ENCODE results near the gene DNAH6. TPM values are rescaled to one million over a fixed set of nuclear protein-coding genes. Genes with fewer than 3 reads are reported as not detected.

The DNAH6 gene
- total and polyA plus RNA-seq, 2 of the 8 experiments (the other 6 are each of a cell fraction or from before 2014, with no cell fraction given): 0.06 to 0.43 TPM

DNA sequence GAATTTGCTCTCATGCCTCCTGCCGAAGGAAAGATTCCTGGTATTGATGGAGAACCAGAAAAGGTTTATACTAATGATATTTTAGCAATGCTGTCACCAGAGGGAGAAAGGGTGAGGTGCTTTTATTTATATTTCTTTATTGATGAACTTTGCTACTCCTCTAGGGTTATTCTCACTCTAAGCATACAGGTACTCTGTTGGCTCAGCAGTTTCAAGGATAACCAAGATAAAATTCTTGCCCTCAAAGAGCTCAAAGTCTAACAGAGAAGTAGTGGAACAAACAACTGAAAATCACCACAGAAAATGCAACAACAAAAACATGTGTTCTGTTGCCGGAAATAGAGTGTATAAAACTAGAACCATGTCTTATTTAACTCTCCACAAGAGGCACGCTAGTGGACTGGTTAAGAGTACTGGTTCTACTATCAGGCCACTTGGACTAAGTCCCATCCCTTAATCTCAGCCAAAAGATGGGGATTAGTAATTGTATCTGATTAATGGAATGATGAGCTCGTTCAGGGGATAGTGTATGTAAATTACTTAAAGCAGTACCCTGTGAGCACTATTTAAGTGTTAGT is 103.6 kb downstream of the DNAH6 start:
- Histone ChIP-seq H4K5ac (ENCODE audit: insufficient read length, low read depth, low read length) (no peak overlapping the region), H3K4me3 (ENCODE audit: extremely low read depth in 1 of 4, insufficient read depth in 2 of 4, low read depth in 3 of 4, low read length in 4 of 4) (no peak overlapping the region), H4K8ac (ENCODE audit: extremely low read depth, insufficient read depth, low read length) (no peak overlapping the region), H2BK12ac (ENCODE audit: low read depth, low read length) (no peak overlapping the region), H3K9me3 (ENCODE audit: insufficient read depth in 2 of 2, low read depth in 1 of 2, low read length in 1 of 2) (no peaks in the 10 kb centered on the region), H3K23ac (ENCODE audit: insufficient read length) (no peak overlapping the region), H2BK20ac (ENCODE audit: low read length) (no peak overlapping the region), H3K9ac (replicated peaks in 1 of 4; ENCODE audit: extremely low read depth in 1 of 4, low read depth in 3 of 4, low read length in 3 of 4) (no peak overlapping the region), H3K79me2 (ENCODE audit: control insufficient read depth in 1 of 2, insufficient read depth in 2 of 2, low read length in 2 of 2) (no peaks in the 10 kb centered on the region), H3K23me2 (ENCODE audit: low read depth, low read length) (no peaks in the 10 kb centered on the region), H3K79me1 (ENCODE audit: low read depth, low read length) (no peaks in the 10 kb centered on the region), H3K18ac (ENCODE audit: extremely low read depth, low read length) (no peak overlapping the region), H3K27ac (ENCODE audit: low read depth, low read length) (no peak overlapping the region), H3K56ac (replicated peaks; ENCODE audit: insufficient read length, low read depth, low read length) (no peak overlapping the region), H3K14ac (ENCODE audit: insufficient read length) (no peak overlapping the region), H2BK15ac (ENCODE audit: low read length) (no peak overlapping the region), H2BK120ac (replicated peaks; ENCODE audit: low read depth, low read length) (no peak overlapping the region), H3K4ac (replicated peaks; ENCODE audit: insufficient read length, low read depth, low read length) (no peak overlapping the region), H2AFZ (ENCODE audit: low read length) (no peak overlapping the region), H4K20me1 (replicated peaks in 1 of 2; ENCODE audit: control insufficient read depth in 1 of 2, insufficient read depth in 2 of 2, low read length in 2 of 2) (no peaks in the 10 kb centered on the region), H3K4me1 (replicated peaks in 1 of 4; ENCODE audit: control insufficient read depth in 3 of 4, insufficient read depth in 4 of 4, low read length in 3 of 4) (no peaks in the 10 kb centered on the region), H3K36me3 (ENCODE audit: control insufficient read depth in 2 of 4, insufficient read depth in 4 of 4, low read length in 3 of 4) (no peaks in the 10 kb centered on the region), H2AK5ac (ENCODE audit: low read depth, low read length) (no peak overlapping the region), H3K4me2 (ENCODE audit: insufficient read depth in 1 of 2, low read depth in 2 of 2, low read length in 2 of 2) (no peak overlapping the region), H3K27me3 (replicated peaks in 1 of 4; ENCODE audit: control insufficient read depth in 3 of 4, extremely low read depth in 1 of 4, insufficient read depth in 3 of 4, low read length in 3 of 4) (no peaks in the 10 kb centered on the region), H4K91ac (replicated peaks; ENCODE audit: insufficient read length, low read length) (no peak overlapping the region), H2BK5ac (ENCODE audit: low read depth, low read length) (no peak overlapping the region)
- WGBS, 2 experiments (ENCODE audit: extremely low coverage in 1 of 2, insufficient coverage in 1 of 2, insufficient read length in 1 of 2, insufficient replicate concordance in 2 of 2, low coverage in 1 of 2, low lambda C conversion rate in 2 of 2, missing lambda C conversion rate in 1 of 2): 90% methylated on average over 4 of the region's 4 CpGs; no CpG with 5 or more reads in 1 of the 2 experiments
- TF ChIP-seq CBX5 (IDR thresholded peaks at IDR 0.05; ENCODE audit: low read depth, low read length) (no peak), SUZ12 (IDR thresholded peaks at IDR 0.05; ENCODE audit: low read length) (no peak), SIX5 (IDR thresholded peaks at IDR 0.05; ENCODE audit: low read depth, low read length) (no peak), POLR2AphosphoS5 (IDR thresholded peaks at IDR 0.05; ENCODE audit: low read depth, low read length) (no peak), NRF1 (IDR thresholded peaks at IDR 0.05; ENCODE audit: low read depth, low read length) (no peak), SP4 (IDR thresholded peaks at IDR 0.05; ENCODE audit: low read length) (no peak), KDM1A (IDR thresholded peaks at IDR 0.05; ENCODE audit: borderline replicate concordance, low read length) (no peak), RBBP5 (IDR thresholded peaks at IDR 0.05; ENCODE audit: borderline replicate concordance, low read depth, low read length) (no peak), KDM5A (IDR thresholded peaks at IDR 0.05; ENCODE audit: low read length) (no peak), GTF2F1 (IDR thresholded peaks at IDR 0.05; ENCODE audit: borderline replicate concordance, low read depth, low read length) (no peak)
- TF ChIP-seq, protein P1, sequence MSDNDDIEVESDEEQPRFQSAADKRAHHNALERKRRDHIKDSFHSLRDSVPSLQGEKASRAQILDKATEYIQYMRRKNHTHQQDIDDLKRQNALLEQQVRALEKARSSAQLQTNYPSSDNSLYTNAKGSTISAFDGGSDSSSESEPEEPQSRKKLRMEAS (IDR thresholded peaks at IDR 0.05): no peak
- TF ChIP-seq, protein P2, sequence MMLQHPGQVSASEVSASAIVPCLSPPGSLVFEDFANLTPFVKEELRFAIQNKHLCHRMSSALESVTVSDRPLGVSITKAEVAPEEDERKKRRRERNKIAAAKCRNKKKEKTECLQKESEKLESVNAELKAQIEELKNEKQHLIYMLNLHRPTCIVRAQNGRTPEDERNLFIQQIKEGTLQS (IDR thresholded peaks at IDR 0.05; ENCODE audit: insufficient read depth, low read depth, low read length): no peak
- TF ChIP-seq, protein P3, sequence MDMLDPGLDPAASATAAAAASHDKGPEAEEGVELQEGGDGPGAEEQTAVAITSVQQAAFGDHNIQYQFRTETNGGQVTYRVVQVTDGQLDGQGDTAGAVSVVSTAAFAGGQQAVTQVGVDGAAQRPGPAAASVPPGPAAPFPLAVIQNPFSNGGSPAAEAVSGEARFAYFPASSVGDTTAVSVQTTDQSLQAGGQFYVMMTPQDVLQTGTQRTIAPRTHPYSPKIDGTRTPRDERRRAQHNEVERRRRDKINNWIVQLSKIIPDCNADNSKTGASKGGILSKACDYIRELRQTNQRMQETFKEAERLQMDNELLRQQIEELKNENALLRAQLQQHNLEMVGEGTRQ (IDR thresholded peaks at IDR 0.05; ENCODE audit: low read length): no peak
- POLR2A ChIA-PET (ENCODE audit: partially characterized antibody): interaction anchor here (0.6 kb wide), 1 partner anchor 23 kb away, joined by 3 read pairs; no protein-coding TSS in a partner anchor
- FAIRE-seq (no peak), DNase-seq (ENCODE audit: low read depth in 1 of 2, low spot score in 2 of 2) (no peak)
- CTCF ChIA-PET (ENCODE audit: partially characterized antibody): no interaction called here
